ENCODE results near the gene SIPA1.

Gene SIPA1

GRCh38 chr11:65637794-65638419 lies at the start of gene SIPA1:
Gene SIPA1 (plus strand): TSS chr11:65638101. CDS start chr11:65640922, 2,821 bp downstream.
- peak; percentile 37 for TF ChIP-seq CTCF (IDR thresholded peaks at IDR 0.05; ENCODE audit: low read depth, low read length)
- peak; percentile 46 for DNase-seq (ENCODE audit: extremely low read depth, low read depth)

- DNase-seq (ENCODE audit: extremely low read depth, low read depth), result no peak
- TF ChIP-seq CTCF (IDR thresholded peaks at IDR 0.05; ENCODE audit: low read depth, low read length), result peak; percentile 33
Measured at GRCh38 chr11:65588199-65589054, 49.5 kb upstream of the SIPA1 start.

- DNase-seq (ENCODE audit: extremely low read depth, low read depth), result no peak
- TF ChIP-seq CTCF (IDR thresholded peaks at IDR 0.05; ENCODE audit: low read depth, low read length), result no peak
Measured at GRCh38 chr11:65589444-65590239, 48.3 kb upstream of the SIPA1 start.

GRCh38 chr11:65590240-65590738 lies 47.6 kb upstream of the SIPA1 start:
- no peak for TF ChIP-seq CTCF (IDR thresholded peaks at IDR 0.05; ENCODE audit: low read depth, low read length)
- DNase-seq (ENCODE audit: extremely low read depth, low read depth), result no peak

- no peak for DNase-seq (ENCODE audit: extremely low read depth, low read depth)
- no peak for TF ChIP-seq CTCF (IDR thresholded peaks at IDR 0.05; ENCODE audit: low read depth, low read length)
Measured at GRCh38 chr11:65591939-65592857, 45.7 kb upstream of the SIPA1 start.

- no peak for DNase-seq (ENCODE audit: extremely low read depth, low read depth)
- TF ChIP-seq CTCF (IDR thresholded peaks at IDR 0.05; ENCODE audit: low read depth, low read length), result no peak
Measured at GRCh38 chr11:65592858-65593517, 44.9 kb upstream of the SIPA1 start.
